IPS-15b (cell line): ENCODE data around the gene FAM171A1.

Source experiments
- H3K27me3 ChIP-seq: one replicate; pipeline ENCODE4 v1.6.1; 2013; ENCODE audit warnings: low read length; ENCODE audit not compliant: control insufficient read depth, insufficient read depth
- H3K36me3 ChIP-seq: one replicate; pipeline ENCODE4 v1.6.1; 2013; ENCODE audit warnings: low read length; ENCODE audit not compliant: control insufficient read depth, insufficient read depth
- H3K4me1 ChIP-seq: one replicate; pipeline ENCODE4 v1.6.1; 2013; ENCODE audit warnings: mild to moderate bottlenecking, low read length; ENCODE audit not compliant: control insufficient read depth, insufficient read depth
- H3K4me3 ChIP-seq: one replicate; pipeline ENCODE4 v1.5.1; 2013; ENCODE audit warnings: low read depth, low read length
- H3K9ac ChIP-seq: one replicate; pipeline ENCODE4 v1.6.1; 2013; ENCODE audit warnings: low read depth, mild to moderate bottlenecking, low read length
- H3K9me3 ChIP-seq: one replicate; pipeline ENCODE4 v1.6.1; 2013; ENCODE audit warnings: mild to moderate bottlenecking, low read length; ENCODE audit not compliant: control insufficient read depth, insufficient read depth

The FAM171A1 gene

DNA sequence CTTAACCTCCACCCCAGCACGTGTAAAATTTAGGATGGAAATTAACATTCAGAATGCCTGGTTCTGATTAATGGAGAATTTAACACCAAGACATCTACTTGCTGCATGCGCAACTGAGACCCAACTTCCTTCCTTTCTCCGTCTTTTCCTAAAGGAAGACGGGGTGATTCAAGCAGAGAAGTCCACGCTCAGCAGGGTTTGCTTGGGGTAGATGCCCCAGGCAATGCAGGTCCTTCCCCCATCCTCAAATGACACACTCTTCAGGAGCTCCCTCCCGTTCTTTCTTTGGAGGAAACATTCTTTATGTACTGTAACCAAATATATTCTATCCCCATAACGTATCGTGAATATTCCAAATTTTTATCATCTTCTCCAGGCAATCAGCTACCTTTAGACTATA is 47.0 kb downstream of the FAM171A1 start:
- Histone ChIP-seq H3K4me3 (no peak overlapping the region), H3K9ac (no peak overlapping the region), H3K4me1 (no peaks in the 10 kb centered on the region), H3K27me3 (no peaks in the 10 kb centered on the region), H3K36me3 (no peaks in the 10 kb centered on the region), H3K9me3 (no peaks in the 10 kb centered on the region)

DNA sequence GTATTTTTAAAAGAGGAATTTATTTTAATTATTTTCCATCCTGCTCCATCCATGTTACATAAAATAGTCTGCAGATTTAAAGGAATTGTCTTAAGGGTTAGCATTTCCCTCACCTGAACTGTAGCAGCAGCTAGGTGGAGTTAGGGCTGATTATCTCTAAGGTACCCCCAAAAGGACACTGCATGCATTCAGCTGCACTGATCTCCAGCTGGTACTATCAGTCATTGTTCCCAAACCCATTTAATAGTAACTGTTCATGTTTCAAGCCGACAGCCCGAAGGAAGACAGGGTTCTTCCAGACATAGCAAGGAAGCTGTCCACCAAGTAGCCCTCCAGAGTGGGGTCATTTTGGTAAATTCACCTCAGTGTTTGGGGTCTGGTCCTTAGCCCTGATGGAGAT is 48.7 kb downstream of the FAM171A1 start:
- Histone ChIP-seq H3K9me3 (no peaks in the 10 kb centered on the region), H3K4me1 (no peaks in the 10 kb centered on the region), H3K9ac (no peak overlapping the region), H3K27me3 (no peaks in the 10 kb centered on the region), H3K4me3 (no peak overlapping the region), H3K36me3 (no peaks in the 10 kb centered on the region)

DNA sequence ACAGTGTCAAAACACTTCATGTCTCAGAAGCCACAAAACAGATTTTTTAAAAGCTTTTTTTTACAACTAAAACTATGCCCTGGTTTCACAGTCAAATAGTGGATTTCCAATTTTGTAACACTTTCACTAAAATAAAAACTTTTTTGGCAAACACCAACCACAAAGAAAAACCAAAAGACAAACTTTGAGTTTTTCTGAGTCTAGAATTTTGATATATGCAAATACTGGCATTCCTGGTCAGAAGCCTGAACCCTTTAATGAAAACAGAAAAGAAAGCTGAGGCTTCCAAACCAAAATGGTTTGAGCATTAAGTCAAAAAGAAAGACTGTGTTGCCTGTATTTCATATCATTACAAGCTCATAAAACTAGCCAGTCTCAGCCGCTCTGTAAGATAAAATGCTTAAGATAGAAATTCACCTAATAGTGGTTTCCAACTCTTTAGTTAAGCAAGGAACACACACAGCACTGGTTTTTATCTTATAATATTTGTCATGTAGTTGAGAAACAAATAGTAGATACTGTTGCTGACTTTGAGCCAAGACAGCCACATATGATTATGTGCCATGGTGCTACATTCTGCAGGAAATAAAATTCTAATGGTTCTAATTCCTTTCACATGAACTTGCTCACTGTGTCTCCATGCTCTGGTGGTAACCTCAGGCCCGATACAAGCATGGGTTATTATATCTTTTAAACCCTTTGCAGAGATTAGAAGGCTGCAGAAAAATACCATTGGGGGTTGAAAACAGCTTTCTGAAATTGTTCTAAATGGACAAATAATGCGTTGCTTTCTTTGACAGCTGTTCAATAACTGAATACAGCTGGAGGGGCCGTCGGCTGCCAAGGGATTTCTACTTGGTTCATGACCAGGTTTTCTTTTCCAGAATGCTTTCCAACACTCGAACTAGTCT is 49.4 kb downstream of the FAM171A1 start:
- Histone ChIP-seq H3K4me3 (no peak overlapping the region), H3K9me3 (no peaks in the 10 kb centered on the region), H3K27me3 (no peaks in the 10 kb centered on the region), H3K36me3 (no peaks in the 10 kb centered on the region), H3K9ac (no peak overlapping the region), H3K4me1 (peaks cover under 1% of the 10 kb centered on the region)

DNA sequence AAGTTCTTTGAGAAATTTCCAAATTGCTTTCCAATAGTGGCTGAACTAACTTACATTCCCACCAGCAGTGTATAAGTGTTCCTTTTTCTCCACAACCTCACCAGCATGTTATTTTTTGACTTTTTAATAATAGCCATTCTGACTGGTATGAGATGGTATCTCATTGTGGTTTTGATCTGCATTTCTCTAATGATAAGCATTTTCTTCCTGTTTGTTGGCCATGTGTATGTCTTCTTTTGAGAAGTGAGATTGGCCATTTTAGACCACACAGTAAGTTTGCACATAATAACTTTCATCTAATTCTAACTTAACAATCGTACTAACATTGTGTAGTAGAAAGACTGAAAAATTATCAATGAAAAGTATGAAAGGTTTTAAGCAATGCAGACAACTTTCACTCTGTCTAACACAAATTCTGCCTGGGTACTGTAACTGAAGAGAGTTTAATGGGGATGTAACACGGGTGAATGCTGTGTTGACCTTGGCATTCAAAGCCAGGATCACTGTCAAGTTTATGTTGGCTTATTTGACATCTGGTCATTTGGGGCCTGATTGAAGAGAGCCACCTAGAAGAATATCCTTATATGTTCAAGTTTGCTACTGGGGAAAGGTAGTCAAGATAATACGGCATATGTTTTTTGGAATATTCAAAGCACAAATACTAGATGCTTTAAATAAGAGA is 50.4 kb downstream of the FAM171A1 start:
- Histone ChIP-seq H3K4me1 (peaks cover 7% of the 10 kb centered on the region), H3K4me3 (no peak overlapping the region), H3K27me3 (no peaks in the 10 kb centered on the region), H3K9ac (no peak overlapping the region), H3K36me3 (no peaks in the 10 kb centered on the region), H3K9me3 (no peaks in the 10 kb centered on the region)

DNA sequence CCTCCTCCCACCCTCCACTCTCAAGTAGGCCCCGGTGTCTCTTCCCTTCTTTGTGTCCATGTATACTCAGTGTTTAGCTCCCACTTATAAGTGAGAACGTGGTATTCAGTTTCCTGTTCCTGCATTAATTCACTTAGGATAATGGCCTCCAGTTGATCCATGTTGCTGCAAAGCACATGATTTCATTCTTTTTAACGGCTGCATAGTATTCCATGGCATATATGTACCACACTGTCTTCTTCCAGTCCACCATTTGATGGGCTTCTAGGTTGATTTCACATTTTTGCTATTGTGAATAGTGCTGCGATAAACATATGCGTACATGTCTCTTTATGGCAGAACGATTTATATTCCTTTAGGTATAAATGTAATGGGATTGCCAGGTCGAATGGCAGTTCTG is 51.0 kb downstream of the FAM171A1 start:
- H3K4me1 ChIP-seq: peaks cover 7% of the 10 kb centered on the region
- no peak overlapping the region for H3K9ac ChIP-seq
- no peaks in the 10 kb centered on the region for H3K36me3 ChIP-seq
- H3K27me3 ChIP-seq: no peaks in the 10 kb centered on the region
- no peaks in the 10 kb centered on the region for H3K9me3 ChIP-seq
- H3K4me3 ChIP-seq: no peak overlapping the region

DNA sequence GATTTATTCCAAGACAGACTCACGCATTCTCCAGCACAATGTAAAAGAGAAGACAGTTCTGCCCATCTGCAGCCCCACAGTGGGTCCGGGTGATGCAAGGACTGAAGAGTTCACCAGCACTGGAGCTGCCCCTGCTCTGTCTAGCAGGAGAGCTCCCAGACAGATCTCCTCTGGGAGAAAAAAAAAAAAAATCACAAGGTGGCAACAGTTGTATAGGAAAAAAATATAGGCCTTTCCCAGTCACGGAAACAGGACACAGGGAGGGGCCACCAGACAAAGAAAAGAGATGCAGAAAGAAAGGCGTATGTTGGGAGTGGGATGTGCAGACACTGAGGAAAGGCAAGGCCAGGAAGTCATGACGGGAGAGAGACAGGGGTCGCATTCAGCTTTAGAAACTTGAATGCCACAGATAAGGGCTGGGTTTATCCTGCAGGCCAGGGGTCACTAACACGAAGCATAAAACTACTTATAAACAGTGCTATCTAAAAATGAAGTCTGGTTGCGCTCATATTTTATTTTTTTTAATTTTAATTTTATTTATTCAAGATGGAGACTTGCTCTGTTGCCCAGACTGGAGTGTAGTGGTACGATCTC is 54.1 kb downstream of the FAM171A1 start:
- no peaks in the 10 kb centered on the region for H3K27me3 ChIP-seq
- no peak overlapping the region for H3K9ac ChIP-seq
- H3K36me3 ChIP-seq: no peaks in the 10 kb centered on the region
- no peak overlapping the region for H3K4me3 ChIP-seq
- H3K4me1 ChIP-seq: peaks cover 7% of the 10 kb centered on the region
- no peaks in the 10 kb centered on the region for H3K9me3 ChIP-seq

DNA sequence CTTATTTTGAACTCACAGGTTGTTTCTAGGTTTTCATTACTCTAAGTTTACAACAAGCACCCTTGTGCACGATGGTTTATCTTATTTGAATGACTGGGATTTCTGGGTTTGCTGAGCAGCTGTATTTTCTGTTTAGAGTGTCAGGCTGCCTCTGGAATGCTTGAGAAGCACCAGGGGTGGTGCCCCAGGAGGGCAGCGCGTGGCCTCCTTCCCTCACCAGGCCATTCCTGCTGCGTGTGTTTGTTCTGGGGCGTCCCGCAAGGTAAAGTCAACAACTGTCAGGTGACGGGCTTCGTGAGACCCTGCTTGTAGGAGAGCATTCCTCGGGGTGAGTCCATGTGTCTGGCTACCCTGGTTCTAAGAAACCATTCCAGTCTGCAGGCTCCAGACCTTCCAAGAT is 54.9 kb downstream of the FAM171A1 start:
- Histone ChIP-seq H3K27me3 (no peaks in the 10 kb centered on the region), H3K4me3 (no peak overlapping the region), H3K9ac (no peak overlapping the region), H3K36me3 (no peaks in the 10 kb centered on the region), H3K9me3 (no peaks in the 10 kb centered on the region), H3K4me1 (peaks cover 7% of the 10 kb centered on the region)

DNA sequence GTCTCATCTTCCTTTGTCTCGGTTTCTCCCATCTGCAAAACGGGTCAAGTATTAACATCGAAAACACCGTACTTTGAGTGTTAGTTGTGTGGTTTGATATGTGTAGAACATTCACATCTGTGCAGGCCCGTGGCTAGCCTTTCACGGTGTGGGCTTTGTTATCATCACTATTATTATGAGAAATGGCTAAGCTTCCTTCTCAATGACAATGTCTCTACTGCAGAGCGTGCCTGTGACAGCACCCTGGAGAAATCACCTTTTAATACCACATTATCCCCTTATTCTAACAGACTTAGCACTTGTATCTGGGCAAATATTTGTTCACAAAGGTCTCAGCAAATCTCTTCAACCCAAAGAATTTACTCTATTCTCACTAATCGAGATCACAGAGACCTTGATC is 55.8 kb downstream of the FAM171A1 start:
- Histone ChIP-seq H3K36me3 (no peaks in the 10 kb centered on the region), H3K4me3 (no peak overlapping the region), H3K27me3 (no peaks in the 10 kb centered on the region), H3K4me1 (peaks cover 7% of the 10 kb centered on the region), H3K9me3 (no peaks in the 10 kb centered on the region), H3K9ac (no peak overlapping the region)

DNA sequence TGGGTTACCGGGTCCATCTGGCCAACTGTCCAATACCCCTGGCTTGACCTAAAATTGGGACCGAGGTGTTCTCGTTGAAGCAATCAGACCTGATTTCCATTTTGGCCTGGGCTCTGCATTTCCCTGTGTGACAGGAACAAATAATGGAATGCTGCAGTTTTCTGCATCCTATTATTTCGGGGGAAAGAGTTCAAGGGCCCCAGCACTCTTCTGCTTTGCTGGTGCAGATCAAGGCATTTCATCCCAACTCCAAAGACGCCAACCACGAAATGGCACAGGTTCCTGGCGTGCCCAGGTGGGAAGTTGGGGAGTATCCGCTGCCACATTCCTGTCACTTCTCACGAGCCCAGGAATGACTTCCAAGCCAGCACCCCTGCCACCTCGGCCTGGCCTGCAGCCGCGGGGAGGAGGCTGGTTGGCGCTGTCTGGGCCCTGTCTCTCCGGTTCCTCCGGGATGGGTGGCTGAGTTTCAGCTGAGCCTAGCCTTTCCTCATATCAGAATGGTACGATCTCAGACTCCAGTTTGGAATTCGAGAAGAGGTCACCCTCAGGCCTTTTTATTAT is 56.5 kb downstream of the FAM171A1 start:
- Histone ChIP-seq H3K9ac (no peak overlapping the region), H3K4me1 (peaks cover 7% of the 10 kb centered on the region), H3K9me3 (no peaks in the 10 kb centered on the region), H3K27me3 (no peaks in the 10 kb centered on the region), H3K36me3 (no peaks in the 10 kb centered on the region), H3K4me3 (no peak overlapping the region)

DNA sequence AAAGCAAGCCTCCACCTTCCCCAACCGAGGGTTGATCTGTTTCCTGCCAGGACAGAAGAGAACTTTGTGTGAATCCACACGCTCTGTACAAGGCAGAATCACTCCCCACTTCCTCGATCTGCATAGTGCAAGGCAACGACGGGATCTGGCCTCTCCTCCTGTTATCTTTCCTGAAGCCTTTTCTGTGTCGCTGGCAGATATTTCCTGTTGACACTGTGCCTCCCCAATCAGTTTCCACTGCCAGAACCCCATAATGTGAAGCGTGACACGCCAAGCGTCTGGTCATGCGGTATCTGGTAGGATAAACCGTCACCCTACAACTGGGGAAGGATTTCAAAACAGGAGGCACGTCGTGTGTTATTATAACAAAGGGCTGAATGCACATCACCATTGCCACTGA is 57.2 kb downstream of the FAM171A1 start:
- no peak overlapping the region for H3K4me3 ChIP-seq
- no peaks in the 10 kb centered on the region for H3K36me3 ChIP-seq
- H3K27me3 ChIP-seq: no peaks in the 10 kb centered on the region
- H3K4me1 ChIP-seq: peaks cover 7% of the 10 kb centered on the region
- no peak overlapping the region for H3K9ac ChIP-seq
- H3K9me3 ChIP-seq: no peaks in the 10 kb centered on the region

DNA sequence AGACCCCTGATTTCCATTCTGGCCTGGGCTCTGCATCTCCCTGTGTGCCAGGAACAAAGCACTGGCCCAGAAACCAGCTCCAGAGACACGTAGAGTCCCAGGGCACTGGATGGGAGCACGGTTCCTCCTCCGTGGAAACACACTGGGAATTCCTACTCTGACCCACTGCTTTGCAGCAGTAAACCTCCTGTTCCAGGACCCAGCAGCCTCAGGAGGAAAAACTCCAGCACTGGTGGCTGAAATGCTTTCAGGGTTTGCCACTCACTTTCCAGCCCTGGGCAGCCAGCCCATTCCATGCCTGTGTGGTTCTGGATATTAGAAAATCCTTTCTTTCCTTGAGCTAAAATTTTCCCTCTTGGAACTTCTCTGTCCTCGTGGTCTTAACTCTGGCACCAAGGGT is 58.0 kb downstream of the FAM171A1 start:
- H3K9ac ChIP-seq: no peak overlapping the region
- H3K36me3 ChIP-seq: no peaks in the 10 kb centered on the region
- H3K4me1 ChIP-seq: peaks cover 7% of the 10 kb centered on the region
- no peaks in the 10 kb centered on the region for H3K27me3 ChIP-seq
- H3K9me3 ChIP-seq: no peaks in the 10 kb centered on the region
- no peak overlapping the region for H3K4me3 ChIP-seq
